HG03457 (cell line): ENCODE measurements around the gene HMBS.
"Not testable (repeated sequence)": the region's sequence is repeated elsewhere in the genome, so short reads cannot be mapped to it uniquely, and the experiment has no call there.

Source experiments
- ATAC-seq: cut with Tn5 transposase; IDR thresholded peaks from one replicate; pipeline ENCODE4 v1.9.1; 2021; ENCODE audit warnings: moderate number of reproducible peaks; ENCODE audit not compliant: unreplicated experiment

The HMBS gene

DNA sequence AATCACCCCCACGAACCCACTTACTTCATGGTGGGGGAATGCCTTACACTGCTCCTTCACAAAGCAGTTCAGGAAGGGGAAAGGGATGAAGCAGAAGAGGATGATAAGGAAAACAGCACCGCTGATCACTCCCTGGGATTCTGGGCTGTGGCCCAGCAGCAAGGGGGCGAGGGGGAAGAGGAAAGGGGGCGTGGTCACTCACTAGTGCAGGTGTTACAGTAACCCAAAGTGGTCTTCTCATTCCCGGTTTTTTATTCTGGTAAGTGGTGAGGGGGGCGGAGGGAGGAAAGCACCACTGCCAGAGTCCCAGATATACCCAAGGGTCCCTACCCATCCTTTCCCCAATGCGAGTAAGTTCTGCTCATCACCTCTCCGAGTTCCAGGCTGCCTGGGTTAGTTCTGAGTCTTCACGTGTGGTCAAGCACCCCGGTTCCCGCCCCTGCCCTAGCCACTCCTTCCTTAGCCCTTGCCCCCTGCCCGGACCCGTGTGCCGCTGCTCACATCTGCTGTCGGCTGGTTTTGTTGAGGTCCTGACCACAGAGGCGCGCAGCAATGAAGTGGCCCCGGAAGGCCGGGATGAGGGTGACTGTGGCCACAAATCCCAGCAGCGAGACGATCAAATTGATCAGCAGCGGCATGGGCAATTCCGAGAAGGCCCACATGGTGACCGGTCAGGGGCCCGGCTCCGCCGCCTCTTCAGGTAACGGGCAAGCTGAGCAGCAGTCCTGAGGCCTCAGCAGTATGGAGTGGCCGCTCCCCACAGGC, 16.5 kb downstream of the HMBS start:
- ATAC-seq, result peak; percentile 24

DNA sequence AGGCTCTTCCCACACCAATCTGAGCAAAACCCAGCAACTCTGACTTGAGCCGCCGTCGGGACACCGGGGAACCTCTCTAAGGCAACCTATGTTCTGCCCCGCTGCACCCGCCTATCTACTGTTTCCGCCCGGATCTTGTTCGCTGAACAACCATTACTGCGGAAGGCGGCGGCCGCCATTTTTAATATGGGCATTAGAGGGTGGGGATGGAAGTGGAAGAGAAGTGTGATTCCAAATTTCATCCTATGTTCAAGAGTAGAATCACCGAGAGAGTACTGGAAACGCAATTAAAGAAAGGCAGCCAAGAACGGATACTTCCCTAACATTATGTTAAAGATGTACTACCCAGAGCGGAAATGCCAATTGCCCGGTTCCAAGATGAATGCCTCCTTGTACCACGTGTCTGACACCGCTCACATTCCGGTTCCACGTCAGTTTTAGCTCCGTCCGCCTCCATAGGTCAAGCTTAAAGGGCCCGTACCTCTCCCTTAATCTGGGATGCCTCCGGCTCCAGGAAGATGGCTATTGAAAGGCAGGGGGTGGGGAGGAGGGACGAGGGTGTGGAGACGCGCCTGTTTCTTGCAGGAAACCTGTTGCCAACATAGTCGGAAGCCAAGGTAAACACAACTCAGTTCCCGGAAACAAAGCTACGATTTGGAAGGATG, 17.2 kb downstream of the HMBS start, which contains the start of gene DPAGT1:
Gene DPAGT1, minus strand, starts transcription at position 95 of the 665 bp plus-strand sequence. CDS start 198 bp downstream, outside the sequence.
- ATAC-seq, result peak; percentile 53

DNA sequence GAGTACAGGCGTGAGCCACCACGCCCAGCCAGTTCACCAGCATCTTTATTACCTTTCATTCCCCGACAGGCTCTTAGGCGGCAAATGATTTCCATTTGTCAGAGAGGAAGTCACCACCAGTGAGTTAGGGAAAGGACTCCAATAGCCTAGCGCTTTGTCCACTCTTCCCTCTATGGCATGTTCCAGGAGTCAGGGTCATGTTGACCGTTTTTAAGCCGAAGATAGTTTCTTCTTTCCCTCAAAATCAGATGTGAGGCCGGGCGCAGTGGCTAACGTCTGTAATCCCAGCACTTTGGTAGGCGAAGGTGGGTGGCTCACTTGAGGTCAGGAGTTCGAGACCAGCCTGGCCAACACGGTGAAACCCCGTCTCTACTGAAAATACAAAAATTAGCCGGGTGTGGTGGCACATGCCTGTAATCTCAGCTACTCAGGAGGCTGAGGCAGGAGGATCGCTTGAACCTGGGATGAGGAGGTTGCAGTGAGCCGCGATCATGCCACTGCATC, 18.5 kb downstream of the HMBS start:
- not testable (repeated sequence) for ATAC-seq

DNA sequence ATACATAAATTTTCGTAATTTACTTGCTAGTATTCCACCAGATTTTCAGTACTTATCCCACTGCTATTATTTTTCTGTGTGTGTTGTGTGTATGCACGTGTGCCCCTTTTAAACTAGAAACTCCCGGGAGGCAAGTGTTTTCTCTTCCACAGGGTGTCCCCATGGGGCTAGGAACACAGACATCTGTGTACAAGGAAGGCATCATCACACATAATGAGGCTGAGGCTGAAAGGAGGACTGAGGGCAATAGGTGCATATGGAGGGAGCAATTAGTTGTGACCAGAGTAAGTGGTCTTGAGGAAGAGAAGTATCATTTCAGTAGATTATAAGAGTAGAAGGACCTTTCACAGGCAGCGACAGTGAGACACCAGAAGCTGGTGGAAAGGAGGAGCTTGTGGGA, 19.1 kb downstream of the HMBS start:
- no peak for ATAC-seq

DNA sequence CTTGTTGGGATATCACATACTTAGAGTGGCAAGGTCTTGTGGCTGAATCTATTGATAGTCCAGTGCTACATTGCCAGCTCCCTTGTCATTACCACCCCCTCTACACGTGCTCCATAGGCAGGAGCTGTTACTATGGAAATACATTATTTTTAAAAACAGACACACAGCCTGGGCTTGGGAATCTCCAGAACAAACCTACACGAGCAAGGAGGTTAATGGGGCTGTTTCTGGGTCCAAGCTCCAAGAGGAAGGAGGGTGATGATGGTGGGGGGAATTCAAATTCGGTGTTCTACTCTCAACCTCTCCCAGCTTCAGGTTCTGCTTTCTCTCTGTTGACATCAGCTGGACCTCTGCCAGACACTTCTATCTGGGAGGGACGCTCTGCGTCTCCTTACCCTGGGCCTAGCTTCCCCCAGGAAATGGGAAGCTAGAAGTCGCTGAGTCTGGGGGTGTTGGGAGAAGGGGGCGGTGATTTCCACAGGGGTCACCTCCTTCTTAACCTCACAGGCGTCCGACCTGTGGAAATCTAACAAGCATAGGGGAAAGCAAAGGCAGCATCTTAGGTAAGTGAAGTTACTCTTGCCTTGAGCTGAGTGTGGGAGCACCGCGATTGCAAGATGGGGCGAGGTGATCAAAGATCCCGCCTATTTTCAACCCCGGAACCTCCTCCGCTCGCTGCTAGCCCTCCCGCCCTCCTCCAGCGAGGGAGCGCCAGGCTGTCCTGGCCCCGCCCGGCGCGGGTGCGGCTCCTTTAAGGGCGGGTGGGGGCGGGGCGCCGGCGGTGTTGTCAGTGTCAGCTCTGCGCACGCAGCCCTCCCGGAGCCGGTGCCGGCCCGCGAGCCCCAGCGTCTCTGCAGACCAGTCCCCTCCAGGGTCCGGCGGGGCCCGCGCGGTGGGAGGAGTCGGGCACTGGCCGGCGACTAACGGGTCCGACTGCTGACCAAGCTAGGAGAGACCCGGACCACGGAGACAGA, 22.2 kb downstream of the HMBS start, which contains the start of gene C2CD2L:
Gene C2CD2L, plus strand, starts transcription at position 781 of the 974 bp plus-strand sequence. CDS start 398 bp downstream, outside the sequence.
- ATAC-seq, result no peak

DNA sequence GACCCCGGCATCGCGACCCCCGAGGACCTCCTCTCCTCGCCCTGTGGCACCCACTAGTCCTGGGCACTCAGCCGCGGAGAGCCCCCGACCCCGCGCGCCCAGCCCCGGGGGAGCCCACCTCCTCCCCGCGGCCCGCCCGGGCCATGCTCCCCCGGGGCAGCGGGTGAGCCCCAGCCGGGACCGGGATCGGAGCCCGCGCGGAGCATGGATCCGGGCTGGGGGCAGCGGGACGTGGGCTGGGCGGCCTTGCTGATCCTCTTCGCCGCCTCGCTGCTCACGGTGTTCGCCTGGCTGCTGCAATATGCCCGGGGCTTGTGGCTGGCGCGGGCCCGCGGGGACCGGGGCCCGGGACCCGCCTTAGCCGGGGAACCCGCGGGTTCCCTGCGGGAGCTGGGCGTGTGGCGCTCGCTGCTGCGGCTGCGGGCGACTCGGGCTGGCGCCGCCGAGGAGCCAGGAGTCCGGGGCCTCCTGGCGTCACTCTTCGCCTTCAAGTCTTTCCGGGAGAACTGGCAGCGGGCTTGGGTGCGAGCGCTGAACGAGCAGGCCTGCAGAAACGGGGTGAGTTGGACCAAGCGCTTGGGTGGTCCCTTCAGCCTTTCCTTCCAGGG, 23.0 kb downstream of the HMBS start:
- no peak for ATAC-seq

DNA sequence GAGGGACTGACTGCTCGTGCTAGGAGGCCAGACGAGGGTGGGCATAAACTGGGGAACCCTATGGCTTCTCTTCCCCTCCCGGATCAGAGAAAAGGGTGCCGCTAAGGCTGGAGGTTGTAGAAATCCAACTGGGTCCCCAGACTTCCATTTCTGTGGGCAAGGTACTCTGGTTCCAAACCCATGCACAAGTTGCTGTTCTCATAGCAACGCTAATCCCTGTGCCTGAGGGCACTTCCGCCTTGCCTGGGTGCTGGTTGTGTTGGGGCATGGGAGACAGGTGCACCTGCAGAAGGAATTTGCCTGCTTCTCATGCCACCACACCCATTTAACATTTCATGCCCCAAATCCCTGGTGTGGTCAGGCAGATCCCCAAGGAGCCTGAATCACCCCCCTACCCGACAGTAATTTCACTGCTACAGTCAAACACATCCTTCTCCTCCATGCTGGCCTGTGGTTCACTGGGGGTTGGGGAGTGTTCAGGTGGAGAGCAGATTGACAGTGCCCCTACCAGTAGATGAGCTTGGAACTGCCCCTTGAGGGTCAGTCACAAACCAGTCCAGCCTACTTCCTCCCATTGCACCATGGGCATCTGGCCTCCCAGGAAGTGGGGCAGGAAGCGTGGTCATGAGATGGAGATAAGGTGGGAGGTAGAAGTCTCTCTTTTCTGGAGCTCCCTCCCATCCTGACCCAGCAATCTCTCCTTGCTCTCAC, 23.6 kb downstream of the HMBS start:
- no peak for ATAC-seq

DNA sequence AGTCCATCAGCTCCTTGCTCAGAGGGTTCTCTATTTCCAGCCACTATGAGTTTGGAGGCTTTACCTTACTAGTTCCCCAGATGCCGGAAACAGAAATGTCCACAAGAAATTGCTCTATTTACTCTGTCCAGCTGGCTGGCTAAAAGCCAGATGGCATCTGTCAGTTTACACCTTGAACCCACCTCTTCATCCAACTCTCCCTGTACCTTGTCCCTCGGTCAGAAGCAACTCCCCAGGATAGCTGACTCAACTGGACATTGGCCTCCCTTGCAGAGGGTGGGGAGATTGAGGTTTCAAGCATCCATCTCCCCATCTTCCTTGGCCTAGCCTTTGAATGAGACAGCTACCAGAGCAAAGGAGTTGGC, 24.2 kb downstream of the HMBS start:
- no peak for ATAC-seq

DNA sequence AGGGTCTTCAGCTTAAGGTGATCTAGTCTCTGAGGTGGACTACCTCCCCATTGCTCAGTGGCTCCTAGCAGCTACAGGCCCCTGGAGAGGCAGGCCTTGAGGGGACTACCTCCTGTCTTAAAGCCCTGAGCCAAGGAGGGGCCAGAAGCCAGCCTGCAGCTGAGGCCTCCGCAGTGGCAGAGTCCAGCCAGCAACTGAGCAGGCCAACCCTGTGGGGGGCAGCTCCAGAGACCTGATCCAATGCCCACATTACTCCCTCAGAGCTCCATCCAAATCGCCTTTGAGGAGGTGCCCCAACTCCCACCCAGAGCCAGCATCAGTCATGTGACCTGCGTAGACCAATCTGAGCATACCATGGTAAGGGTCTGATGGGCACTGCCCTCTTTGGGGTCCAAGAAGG, 25.2 kb downstream of the HMBS start:
- no peak for ATAC-seq

DNA sequence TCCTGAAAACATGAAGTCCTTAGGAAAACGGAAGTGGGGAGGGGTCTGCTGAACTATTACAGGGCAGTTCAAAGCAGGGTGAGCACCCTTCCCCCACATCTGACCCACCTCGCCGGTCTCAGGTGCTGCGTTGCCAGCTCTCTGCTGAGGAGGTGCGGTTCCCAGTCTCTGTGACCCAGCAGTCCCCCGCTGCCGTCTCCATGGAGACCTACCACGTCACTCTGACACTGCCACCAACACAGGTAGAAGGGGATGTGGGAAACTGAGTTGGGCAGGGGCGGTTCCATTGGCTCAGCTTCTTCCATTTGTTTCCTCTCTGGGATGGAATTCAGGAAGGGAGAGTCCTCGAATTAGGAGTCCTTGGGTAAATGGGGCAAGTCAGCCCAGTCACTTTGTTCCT, 25.8 kb downstream of the HMBS start:
- ATAC-seq, result no peak

DNA sequence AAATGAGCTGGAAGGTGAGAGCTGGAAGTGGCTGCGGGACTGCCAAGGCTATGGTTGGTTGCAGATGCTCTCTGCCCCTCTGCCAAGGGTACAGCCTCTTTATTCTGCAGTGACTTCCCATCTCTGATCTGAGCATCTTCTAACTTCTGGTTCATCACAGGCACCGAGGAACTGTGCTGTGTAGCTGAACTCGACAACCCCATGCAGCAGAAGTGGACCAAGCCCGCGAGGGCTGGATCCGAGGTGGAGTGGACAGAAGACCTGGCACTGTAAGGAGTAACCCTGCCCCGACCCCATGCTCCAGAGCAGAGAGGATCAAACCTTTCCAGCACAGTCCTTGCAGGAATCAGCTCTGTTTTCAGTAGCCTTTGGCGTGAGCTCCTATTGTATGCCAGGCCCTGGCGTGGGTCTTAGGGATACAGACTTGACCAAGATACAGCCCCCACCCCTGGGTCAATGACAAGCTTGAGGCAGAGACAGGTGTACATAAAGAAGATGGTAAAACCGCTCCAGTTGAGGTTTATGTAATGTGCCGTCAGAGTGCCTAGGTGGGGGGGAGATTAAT, 26.8 kb downstream of the HMBS start:
- no peak for ATAC-seq

DNA sequence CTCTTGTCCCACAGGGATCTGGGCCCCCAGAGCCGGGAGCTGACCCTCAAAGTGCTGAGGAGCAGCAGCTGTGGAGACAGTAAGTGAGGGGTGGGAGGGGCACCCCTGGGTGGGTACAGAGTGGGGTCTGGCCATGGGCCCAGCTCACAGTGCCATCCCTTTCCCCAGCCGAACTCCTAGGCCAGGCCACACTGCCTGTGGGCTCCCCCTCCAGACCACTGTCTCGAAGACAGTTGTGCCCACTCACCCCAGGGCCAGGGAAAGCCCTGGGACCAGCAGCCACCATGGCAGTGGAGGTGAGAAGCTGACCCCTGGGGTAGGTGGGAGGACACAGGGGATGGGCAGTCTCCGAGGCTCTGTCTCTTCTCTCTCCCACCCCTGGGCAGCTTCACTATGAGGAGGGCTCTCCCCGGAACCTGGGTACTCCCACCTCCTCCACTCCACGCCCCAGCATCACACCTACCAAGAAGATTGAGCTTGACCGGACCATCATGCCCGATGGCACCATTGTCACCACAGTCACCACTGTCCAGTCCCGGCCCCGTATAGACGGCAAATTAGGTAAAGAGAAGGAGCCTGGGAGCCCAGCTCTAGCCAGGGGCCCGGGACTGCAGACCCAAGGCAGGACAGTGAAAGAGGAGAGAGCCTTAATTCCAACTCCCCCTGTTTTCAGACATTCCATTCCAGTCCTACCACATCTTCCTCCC, 27.8 kb downstream of the HMBS start:
- ATAC-seq, result no peak

DNA sequence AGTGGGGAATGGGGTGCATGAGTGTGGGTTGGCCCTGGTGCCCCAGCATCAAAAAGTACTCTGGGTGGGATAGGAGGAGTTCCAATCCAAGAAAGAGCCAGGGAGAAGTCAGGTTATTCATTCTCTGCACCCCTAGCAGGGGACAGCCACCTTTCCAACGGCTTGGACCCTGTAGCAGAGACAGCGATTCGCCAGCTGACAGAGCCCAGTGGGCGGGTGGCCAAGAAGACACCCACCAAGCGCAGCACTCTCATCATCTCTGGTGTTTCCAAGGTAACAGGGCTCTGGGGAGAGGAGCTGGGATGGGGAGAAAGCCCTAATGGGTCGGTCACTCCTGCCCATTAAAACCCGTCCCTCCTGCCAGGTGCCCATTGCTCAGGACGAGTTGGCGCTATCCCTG, 29.0 kb downstream of the HMBS start:
- no peak for ATAC-seq

DNA sequence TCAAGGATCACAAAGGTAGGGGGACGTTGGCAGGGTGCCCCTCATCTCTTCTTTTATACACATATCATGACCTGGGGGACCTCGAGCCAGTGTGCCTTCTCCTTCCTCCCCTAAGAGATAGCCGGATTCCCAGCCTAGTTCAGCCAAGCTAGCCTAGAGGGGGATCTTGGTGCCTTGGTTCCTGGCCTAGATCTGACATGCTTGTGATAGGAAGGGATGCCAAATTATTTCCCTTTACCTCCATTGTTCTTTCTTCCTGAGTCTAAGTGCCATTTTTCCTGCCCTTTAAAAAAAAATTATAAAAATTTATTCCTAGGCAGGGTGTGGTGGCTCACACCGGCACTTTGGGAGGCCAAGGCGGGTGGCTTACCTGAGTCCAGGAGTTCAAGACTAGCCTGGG, 29.7 kb downstream of the HMBS start:
- ATAC-seq, result no peak

DNA sequence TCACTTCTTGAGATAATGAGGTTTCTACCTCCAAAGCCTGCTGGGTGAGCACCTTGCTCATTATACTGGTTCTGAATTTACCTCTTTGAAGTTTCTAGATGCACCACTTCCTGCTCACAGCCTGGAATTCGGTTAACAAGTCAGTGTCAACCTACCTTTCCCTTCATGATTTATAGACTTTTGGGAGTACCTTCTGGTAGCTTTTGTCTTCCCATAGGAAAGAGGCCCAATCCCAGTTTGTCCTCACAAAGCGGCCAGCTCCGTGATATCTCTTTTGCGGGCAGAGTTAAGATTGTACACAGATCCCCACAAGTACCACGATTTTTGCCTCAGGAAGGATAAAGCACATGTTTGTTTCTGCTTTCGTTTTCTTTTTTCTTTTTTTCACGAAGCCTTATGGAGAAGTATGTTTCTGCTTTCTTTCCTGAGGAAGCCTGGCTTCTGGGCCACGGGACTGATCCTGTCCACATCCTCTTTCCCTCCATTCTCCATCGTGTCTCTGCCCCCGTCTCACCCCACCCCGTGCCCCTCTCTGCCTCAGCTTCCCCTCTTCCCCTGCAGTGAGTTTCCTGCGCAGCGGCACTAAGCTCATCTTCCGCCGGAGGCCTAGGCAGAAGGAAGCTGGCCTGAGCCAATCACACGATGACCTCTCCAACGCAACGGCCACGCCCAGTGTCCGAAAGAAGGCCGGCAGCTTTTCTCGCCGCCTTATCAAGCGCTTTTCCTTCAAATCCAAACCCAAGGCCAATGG, 31.0 kb downstream of the HMBS start:
- ATAC-seq, result no peak

DNA sequence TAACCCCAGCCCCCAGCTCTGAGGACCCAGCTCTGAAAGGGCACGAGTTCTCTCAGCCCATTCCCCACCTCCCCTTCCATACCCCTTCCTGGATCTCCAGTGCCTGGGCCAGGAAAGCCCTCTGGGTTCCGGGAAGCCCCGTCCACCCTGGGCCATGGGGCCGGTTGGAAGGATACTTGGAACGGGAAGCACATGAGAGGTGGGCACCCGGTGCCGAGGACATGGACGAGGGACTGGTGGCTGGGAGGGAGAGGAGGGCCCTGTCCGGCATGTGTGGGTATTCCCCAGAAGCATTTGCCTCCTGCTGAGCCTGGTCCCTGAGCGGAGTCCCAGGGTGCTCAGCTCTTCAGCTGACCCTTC, 31.5 kb downstream of the HMBS start:
- ATAC-seq, result no peak

DNA sequence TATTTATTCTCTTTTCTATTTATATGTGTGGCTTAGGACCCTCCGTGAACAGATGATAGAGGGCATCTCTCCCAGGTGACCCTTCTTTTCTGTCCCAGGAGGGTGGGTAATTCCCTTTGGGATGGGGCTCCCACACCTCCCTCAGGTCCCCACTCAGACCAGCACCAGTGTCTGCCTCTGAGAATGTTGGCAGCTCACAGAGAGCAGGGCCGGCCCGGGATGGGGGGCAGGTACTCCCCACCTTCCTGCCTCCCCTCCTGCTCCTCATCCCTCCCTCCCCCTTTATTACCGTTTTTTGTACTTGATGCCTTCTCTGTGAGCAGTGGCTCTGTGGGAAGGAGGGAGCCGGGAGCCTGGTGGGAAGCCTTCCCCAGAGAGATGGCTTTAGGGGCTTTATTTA, 31.9 kb downstream of the HMBS start:
- no peak for ATAC-seq

DNA sequence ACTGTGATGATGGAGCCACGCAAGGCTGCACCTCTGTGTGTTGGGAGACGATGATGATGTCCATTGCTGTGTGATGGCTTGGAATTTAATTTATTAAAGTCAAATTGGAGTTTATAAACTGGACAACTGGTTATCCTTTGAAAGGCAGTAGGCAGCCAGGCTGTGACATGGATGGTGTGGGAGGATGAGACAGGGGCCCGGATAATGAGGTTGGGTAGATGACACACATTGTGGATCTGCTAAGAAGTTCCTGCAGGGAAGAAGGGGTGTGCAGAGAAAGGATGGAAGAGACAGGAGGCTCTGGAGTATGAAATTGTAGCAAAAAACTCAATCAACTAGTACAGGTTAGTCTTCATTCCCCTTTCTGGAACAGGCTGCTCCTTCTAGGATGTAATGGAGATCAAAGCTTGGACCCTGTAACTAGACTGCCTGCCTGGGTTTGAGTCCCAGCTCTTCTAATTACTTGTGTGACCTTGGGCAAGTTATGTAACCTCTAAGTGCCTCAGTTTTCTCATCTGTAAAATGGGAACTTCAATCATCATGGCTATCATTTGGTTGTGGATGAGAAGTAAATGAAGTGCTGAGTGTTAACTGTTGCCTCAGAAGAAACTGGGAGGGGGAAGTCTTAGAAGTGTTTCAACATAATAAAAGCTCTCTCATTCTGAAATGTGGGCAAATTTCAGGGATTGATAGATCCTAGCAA, 32.5 kb downstream of the HMBS start:
- ATAC-seq, result no peak
